COR-L47 (cell line): ENCODE data around the gene HTT.

ENCODE experiments used
- DNase-seq: peaks from one replicate; lab custom pipeline; 2025; lab: John Stamatoyannopoulos, UW

Gene HTT

DNA sequence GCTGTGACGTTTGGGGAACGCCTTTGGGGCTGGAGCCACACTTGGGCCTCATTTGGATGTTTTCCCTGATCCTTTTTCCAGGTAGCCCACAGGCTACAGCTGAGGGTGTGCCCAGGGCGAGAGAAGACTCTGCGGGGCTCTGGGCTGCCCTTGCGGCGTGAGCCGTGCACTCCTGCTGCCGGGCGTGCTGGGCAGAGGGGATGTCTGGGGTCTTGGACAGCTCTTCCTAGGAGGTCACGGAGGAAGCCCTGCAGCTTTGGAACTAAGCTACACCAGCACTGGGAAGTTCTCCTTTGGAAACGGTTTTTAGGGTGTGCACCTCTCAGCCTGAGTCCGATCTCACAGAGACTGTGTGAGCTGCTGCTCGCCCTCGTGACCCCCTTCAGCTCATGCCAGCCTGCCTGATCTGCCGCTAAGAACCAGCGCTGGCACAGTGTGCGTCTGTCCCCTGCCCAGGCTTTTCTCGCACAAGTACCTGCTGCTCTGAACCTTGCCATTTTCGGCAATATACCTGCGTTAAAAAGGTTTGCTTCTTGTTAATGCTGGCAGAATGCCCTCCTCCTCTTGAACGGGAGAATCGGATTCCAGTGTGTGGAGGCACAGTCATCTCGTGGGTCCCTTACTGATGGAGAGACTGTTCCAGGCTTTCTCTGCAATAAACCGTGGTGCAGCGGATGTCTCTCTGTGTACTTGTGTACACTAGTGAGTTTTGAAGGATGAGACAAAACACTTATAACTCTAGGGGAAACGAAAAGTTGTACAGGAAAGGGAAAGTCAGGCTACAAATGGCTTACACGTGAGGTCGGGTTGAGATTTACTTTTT lies 188.8 kb downstream of the HTT start:
- no peak for DNase-seq

DNA sequence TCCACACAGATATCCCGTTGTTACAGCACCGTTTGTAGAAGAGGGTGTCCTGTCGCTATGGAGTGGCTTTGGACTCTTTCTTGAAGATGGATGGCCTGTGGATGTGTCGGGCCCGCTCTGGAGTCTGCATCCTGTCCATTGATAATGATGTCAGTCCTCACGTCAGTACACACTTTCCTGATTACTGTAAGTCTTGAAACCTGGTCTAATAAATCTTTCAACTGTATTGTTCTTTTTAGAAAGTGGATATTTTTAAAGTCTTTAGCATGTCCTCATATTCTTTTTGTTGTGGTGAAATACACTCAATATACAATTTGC lies 189.4 kb downstream of the HTT start:
- DNase-seq, result no peak

DNA sequence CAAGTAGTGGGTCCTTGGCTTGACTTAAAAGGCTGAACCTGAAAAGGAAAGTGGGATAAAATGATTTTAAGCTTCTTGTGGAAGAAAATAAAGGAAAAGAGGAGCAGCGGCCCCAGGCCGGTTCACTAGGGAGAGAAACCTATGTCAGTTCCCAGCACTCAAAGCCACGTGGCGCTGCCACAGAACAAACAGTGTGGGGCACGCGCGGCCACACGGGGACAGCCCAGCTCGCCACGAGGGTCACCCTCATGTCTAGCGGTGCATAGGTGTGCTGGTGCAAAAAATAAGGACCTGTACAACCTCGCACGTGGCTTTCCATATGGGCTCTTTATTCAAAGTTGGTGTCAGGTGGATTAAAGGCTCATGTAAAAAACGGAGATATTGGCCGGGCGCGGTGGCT lies 191.6 kb downstream of the HTT start:
- DNase-seq, result no peak

DNA sequence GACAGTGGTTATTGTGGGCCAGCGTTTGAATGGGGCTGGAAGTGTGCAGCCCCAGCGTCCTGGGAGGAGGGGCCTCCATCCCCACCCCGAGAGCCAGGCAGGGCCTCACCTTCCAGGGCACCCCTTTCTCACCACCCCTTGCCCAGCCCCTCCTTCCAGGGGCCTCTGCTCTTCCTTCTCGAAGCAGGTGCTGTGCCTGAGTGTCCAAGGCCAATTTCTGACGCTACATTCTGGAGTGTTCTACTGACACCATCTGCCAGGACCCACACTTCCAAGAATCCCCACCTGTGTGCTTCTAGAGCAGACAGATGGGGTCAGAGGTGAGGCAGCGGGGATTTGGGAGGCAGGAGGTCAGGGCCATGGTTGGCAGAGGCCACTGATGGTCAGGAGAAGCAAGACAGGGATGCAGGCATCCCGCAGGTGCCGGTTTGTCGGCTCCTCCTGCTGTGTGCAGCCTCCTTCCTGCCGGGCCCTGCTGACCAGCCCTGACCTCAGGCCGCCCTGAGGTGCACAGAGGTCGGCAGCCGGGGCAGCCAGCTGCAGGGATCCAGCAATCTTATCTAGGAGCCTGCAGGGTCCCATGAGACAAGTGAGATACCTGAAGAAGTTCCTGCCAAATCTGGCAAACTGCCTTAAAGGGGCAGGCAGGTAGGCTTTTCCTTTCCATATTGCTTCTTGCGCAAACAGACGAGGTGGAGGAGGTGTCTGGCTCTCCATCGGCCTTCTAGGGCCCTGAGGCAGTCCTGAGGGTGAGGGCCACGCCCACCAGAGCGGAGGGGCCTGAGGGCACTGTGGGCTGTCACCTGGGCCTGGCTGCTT lies 193.3 kb downstream of the HTT start:
- no peak for DNase-seq

DNA sequence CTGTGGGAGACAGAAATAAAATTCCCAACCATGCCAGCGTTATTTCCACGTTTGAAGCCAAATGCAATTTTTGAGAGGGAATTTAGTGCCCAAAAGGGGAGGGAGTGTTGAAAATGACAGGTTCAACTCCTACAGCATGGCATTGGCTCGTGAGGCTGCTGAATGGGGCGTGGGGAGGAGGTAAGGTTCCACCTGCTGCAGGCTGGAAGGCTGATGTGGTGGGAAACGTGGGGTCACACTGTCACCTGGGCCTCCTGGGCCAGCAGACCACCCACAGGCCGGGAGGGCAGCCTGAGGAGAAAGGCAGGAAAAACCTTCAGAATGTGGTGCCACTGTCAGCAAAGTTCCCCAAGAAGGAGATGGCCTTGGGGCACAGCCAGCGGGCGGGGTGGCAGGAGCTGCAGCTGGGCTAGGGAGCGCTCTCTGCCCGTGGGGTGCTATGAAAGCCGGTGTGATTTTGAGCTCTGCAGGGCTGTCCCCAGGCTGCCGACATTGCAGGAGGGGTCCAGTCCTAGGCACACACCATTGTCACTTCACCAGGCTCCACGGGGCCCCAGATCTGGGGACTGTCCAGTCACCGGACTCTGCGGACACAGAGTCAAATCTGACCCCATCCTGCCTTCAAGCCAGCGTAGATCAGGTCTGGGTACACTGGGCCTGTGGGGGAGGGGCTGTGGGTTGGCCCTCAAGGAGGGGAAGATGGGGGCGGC lies 194.1 kb downstream of the HTT start:
- no peak for DNase-seq

DNA sequence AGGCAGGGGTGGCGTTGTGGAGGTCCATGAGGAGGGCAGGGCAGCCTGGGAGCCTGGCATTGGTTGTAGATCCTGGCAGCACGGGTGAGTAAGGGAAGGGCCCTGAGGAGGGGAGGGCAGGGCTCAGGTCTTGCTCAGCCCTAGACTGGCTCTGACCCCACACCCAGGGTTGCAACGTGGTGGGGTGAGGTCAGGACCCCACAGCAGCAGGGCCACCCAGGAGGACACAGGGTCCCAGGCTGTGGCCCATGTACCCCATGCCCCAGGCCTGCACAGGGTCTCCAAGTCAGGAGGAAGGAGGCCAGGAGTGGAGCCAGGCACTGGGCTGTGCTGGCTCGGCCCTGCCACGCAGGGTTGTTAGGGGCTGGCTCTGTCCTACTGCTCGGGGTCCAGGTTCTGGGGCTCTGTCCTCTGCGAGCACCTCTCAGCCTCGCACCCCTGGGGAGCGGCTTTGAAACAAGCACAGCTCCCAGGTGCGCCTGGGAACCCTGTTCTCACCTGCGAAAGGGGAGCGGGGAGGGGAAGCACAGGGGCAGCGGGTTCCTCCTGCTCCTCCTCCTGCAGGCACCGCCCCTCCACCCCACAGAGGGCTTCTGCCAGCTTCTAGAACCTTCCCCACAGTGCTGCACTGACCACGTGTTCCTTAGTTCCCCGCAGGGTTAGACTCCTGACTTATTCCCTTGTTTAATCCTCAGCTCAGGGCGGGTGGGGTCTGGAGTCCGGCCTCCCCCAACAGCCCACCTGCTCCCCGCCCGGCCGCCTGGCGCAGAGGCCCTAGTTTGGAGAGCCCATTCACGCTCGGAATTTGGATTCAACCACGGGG lies 194.8 kb downstream of the HTT start:
- DNase-seq, result no peak

DNA sequence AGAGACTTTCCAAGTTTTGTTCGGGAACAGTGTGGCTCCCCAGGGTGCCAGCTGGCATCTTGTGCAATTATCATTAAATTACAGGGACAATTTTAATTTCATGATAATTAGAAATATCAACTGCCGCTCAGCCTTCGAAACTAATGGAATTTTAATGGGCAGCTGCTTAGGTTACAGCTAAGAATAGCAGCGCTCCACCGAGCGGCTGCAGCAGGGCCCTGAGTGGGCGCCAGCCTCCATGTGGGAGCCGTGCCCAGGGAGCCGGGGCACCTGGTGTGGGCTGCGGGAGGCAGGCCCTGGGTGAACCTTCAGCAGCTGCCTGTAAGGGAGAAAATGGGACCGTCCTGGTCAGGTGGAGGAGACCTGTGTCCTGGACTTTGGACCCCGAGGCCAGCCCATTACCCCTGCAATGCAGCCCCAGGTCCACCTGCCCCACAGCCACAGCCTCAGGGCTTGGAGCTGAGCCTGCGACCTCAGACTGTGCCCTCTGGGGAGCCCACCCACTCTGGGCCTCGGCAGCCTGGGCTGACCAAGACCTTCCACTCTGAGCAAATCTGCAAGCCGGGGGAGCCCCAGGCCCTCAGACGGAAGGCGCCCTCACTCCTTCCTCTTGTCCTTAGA lies 195.6 kb downstream of the HTT start:
- no peak for DNase-seq

DNA sequence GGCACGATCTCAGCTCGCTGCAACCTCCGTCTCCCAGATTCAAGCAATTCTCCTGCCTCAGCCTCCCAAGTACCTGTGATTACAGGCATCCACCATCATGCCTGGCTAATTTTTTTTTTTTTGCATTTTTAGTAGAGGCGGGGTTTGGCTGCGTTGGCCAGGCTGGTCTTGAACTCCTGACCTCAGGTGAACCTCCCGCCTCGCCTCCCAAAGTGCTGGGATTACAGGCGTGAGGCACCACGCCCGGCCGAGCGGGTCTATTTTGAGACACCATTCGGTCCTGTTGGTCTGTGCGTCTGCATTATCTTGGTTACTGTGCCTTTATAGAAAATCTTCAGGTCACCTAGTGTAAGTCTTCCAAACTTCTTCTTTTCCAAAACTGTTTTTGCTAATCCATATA lies 196.7 kb downstream of the HTT start:
- DNase-seq, result no peak

DNA sequence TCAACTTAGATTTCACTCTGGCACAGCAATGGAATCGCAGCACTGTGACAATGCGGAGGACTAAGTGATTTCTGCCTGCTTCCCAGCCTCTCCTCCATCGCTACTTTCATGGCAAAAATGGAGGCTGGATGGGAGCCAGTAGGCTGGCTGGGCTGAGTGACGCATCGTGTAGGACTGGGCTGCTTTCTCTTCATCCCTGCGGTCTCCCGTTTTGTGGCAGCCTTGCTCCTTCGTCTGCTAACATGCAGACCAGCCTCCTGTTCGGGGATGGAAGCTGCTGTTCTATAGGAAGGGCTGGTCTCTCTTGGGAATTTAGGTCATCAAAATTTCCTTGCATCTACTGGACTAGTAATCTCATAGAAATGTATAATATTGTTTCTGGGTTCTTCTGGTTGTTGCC lies 202.5 kb downstream of the HTT start:
- no peak for DNase-seq

DNA sequence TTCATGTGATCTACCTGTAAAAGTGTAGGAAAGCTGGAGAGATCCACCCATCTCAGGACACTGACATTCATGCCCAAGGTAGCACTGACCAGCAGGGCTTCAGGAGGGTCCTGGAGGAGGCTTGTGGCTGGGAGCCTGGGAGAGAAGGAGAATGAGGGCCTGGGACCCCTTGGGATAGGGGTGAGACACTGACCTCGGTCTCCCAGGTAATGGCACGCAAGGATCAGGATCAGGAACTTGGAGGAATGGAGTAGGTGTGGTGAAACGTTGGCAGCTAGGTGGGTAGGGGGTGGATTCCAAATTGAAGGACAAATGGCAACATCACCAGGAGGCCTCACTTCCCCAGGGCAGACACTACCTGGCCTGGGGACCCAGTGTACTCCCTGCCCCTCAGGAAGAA lies 206.0 kb downstream of the HTT start:
- no peak for DNase-seq

DNA sequence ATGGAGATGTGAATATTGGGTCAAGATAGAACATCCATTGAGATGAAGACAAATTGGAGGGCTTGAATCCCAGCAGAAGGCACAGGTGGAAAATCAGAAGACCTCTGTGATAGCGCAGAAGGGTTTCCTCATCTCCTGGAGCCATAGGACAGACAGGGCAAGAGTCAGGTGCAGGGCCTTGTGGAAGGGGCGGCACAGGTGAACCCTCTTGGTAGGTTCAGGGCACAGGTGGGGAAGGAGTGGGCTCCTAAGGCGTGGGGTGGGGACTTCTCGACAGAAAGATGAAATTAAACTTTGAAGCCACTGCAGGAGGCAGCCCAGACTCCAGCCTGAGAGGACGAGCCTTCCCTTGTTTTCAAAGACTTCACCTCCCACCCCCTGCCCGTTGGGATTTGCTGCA lies 209.0 kb downstream of the HTT start:
- DNase-seq, result no peak

DNA sequence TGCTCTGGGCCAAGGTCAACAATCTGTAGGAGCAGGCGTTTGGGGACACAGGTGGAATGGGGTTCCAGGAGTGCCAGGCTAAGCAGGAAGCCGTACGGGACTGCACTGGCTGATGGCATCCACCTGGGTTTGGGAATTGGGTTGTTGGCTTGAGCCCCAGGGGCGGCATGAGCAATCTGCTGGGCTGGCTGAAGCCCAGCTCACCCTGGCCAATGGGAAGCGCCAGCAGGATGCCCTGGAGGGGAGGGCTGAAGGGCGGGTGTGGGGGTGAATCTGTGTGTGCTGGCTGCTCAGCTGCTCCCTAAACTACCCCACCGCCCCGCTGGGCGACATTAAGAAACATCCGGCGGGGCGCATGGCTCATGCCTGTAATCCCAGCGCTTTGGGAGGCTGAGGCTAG lies 209.4 kb downstream of the HTT start:
- DNase-seq, result no peak

DNA sequence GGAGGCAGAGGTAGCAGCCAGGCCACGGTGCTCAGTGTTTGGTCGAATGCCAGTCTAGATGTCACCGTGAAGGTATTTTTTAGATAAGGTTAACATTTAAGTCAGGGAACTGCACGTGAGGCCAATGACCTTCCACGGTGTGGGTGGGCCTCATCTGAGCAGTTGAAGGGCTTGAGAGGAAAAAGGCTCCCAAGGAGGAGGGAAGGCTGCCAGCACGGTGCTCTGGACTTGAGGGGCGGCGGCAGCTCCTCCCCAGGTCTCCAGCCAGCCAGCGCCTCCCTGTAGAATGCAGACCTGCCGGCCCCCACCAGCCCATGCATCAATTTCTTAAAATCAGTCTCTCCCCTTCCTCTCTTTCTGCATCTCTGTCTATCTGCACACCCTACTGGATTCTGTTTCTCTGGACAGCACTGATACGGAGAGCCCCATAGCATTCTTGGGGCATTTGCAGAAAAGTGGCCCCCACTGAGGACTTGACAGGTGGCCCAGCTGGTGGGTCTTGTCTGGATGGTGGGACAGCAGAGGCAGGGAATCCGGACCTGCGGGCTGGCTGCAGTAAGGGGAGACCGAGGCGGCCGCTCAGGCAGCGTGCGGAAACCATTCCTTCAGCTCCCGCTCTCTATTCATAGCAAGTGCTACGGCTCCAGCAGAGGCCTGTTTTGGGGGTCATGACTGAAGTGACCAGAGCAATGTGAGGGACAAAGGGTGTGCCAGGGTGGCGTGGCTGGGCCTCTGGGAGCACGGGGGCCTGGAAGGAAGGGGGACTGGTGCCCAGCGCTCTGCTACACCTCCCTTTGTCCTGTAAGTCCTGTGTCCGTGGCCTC lies 210.5 kb downstream of the HTT start:
- DNase-seq, result no peak

DNA sequence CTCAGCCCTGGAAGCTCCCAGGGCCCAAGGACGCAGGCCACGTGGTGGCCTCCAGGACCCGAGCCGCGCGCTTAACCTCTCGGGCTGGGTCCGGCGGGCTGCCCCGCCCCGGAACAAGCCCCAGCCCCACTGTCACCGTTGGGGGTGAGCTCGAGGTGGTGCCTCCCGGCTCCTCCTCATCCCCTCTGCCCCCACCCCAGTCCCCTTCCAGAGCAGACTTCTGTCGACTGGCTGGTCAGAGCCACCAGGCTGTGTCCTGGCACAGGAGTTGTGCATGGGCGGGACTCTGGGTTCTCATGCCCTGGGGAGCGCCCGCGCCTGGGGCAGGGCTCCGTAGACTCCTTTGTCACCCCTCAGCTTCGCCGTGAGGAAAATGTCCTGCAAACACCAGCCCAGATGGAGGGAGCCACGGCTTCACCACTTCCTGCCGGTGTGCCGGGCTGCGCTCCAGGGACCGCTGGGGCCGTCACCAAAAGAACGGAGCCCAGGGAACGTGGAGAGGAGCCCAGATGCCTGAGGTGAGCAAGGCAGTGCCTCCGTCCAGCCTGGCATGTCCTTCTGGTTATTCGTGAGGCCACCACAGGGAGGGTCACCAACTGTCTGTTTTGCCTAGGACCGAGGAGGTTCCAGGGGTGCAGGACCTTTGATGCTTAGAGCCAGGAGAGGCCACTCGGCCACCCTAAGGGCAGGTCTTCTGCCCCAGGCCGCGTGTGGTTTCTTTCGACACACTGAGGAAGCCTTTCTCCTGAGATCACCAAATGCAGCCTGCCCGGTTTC lies 211.3 kb downstream of the HTT start:
- DNase-seq, result no peak

DNA sequence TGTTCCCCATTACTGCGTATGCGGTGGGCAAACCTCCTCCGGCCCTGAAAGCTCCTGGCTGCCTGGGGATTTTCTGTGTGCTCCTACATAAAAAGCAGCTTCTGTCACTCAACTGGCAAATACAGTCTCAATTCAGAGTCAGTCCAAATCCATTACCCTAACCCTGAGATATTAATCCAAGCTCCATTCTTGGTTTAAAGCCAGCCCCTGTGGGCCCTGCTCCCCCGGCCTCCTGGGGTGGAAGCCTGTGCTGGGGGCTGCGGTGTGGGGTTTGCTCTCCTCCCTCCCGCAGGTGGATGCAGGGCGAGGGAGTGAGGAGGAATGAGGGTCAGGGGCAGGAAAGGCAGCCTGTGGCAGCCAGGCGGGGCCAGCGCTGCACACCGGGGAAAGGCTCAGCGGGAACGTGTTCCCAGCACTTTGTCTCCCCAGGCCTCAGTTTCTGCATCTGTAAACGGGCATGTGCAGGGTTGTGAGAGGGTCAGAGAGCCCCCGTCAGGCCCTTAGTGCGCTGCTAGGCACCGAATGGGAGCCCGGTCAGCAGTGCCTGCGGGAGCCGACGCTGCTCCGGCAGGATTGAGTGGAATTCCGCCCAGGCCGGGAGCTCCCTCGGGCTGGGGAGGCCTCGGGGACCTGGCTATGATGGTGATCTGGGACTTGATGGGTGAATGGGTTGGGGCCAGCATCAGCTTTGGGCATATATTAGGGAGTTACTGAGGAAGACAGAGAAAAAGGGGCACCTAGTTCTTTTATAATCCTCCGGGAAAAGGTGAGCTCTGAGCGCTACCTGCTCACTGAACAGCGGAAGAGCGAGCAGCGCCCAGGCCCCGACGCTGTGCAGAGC lies 212.1 kb downstream of the HTT start:
- DNase-seq, result no peak

DNA sequence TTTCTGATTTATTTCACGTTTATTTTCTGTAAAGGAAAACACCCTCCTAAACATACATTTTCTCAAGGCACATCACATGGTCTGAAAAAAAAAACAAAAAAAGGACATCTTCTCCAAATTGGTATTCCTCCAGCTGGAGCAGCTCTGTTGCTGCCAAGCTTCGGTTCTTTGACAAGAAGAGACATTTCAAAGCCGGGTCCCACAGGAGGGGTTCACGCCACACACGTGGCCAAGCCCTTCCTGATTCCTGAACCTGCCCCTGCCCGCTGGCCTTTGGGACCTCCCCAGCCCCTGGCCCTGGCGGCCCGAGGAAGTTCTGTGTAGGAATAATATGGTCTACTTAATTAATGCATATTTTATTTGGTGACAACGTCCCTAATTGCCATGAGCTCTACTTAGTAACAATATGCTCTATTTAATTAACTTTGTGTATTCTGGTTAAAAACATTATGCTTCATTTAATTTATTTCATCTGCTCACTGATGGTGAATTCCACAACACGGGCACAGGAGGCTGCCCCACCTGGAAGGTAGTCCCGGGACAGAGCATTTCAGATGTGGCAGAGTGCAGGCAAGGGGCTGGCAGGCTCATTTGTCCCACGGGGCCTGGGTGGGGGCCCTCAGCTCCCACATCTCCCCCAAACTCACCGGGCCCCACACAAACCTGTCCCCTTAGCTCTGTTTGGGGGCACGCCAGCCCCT lies 212.9 kb downstream of the HTT start:
- DNase-seq, result no peak

DNA sequence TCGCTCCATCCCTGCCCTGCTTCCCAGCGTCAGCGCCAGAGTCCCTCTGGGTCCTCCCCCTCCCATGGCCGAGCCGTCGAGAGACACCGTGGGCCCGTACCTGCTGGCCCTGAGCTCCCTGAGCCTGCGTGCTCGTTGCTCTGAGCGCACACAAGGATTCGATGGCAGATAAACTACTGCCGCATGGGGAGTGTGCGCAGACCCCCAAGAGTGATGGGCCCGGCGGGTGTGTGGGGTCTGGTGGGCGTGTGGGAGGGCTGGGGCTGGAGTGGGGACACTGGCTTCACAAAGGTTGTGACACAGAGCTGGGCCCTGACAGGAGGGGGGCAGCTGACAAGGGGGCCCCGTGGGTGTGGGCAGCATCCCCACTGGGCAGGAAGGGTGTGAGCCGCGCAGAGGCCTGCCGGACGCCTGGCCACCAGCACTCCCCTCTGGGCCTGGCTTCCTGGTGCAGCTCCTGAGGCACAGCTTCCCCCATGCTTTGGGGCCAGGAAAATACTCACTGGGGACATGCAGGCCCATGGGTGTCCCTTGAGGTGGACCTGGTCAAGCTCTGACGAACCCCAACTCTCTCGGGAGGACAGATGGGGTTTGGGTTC lies 213.6 kb downstream of the HTT start:
- DNase-seq, result no peak

DNA sequence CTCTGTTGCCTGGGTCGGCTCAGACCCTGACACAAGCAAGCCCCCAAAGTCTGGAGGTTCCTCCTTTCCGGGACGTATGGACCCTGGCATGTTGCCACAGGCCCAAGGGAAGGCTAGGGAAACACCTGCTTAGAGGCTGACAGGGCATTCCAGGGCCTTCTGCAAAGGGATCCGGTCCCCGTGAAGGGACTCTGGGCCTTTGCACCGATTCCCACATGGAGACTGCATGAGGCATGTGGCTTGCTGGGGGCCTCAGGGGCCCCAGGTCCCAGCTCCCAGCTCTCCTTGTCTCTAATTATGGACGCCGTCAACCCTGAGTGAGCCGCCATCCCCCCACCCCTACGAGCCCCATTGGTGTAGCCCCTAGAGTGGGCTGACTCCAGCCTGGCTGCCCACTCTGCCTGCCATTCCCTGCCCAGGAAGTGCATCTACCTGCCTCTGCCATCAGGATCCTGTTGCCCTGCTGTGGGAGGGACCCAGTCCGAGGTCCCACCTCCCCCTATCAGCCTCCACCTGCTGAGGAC lies 214.2 kb downstream of the HTT start:
- DNase-seq, result no peak
